ENCODE results near the gene RIPPLY1. TPM values are rescaled to one million over a fixed set of nuclear protein-coding genes. Genes with fewer than 3 reads are reported as not detected.

Gene RIPPLY1, protein sequence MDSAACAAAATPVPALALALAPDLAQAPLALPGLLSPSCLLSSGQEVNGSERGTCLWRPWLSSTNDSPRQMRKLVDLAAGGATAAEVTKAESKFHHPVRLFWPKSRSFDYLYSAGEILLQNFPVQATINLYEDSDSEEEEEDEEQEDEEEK
- total RNA-seq: 1 to 10 TPM in 4 of 6 experiments, under 1 TPM in 2; 0.74 to 1.7 (median 1.1) TPM
- long read RNA-seq: 0 reads

DNA sequence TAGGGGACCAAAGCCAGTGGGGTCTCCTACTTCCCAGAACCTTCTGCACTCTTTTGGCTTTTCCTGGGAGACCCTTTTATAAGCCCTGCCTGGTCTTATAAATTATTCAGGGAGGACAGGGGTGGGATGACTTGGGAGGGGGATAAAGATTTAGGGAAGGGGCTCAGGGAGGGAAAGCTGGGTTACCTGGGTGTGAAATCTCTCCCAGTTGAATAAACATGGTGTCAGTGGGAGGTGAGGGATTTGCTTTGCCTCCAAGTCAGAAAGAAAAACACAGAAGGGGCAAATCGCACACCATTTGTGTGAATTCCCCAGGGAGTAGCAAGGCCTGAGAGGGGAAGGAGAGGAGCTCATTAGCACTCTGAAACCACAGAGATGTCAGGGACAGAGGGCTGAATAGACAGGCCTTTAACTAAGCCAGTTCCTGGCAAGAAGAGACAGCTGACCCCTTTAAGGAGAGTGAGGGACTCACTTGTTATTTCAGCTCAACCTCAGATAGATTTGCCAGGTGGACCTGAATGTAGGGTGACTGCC is at the start of gene RIPPLY1:
Gene RIPPLY1 (minus strand): TSS at position 51 of the 534 bp plus-strand sequence. CDS start 54 bp downstream, outside the sequence.
- no peak for DNase-seq
- intact Hi-C loops (cut with DNase I): no loop called here
- WGBS (ENCODE audit: insufficient coverage, low coverage, low lambda C conversion rate, missing lambda C conversion rate): no CpG with 5 or more reads among the region's 1 CpG

DNA sequence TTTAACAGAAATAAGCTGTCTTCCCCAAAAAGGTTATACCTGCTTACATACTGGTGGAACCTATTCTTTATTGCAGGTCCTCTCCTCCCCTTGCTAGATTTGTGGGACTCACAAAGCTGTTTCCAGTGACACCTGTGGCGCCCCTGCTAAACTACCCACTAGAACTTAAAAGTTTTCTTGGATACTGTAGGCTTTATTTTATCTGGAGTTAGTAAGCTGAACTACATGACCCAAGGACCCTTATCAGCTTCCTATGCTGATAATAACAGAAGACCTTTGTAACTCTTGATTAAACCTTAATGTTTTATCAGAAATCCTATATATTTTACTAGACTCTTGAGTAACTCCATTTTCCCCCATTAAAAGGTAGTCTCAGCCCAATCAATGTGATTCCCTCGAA is 49.4 kb upstream of the RIPPLY1 start:
- TF ChIP-seq, protein P1, sequence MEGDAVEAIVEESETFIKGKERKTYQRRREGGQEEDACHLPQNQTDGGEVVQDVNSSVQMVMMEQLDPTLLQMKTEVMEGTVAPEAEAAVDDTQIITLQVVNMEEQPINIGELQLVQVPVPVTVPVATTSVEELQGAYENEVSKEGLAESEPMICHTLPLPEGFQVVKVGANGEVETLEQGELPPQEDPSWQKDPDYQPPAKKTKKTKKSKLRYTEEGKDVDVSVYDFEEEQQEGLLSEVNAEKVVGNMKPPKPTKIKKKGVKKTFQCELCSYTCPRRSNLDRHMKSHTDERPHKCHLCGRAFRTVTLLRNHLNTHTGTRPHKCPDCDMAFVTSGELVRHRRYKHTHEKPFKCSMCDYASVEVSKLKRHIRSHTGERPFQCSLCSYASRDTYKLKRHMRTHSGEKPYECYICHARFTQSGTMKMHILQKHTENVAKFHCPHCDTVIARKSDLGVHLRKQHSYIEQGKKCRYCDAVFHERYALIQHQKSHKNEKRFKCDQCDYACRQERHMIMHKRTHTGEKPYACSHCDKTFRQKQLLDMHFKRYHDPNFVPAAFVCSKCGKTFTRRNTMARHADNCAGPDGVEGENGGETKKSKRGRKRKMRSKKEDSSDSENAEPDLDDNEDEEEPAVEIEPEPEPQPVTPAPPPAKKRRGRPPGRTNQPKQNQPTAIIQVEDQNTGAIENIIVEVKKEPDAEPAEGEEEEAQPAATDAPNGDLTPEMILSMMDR (IDR thresholded peaks at IDR 0.05): no peak
- TF ChIP-seq POLR2A (IDR thresholded peaks at IDR 0.05): no peak
- Histone ChIP-seq H3K27ac (peak overlapping the region in 1 of 3 donors; percentile 19), H3K36me3 (no peaks in the 10 kb centered on the region), H3K4me3 (no peak overlapping the region), H3K27me3 (no peaks in the 10 kb centered on the region), H3K4me1 (peaks cover 0 to 3% (median 0%) of the 10 kb centered on the region in 4 donors), H3K9me3 (no peaks in the 10 kb centered on the region)
- ATAC-seq (no peak), DNase-seq (no peak)
- intact Hi-C loops (cut with DNase I): no loop called here
- 34% methylated on average over 2 of the region's 2 CpGs for WGBS (ENCODE audit: insufficient coverage, low coverage, low lambda C conversion rate, missing lambda C conversion rate)

More for the DNA sequence above, at the start of gene RIPPLY1:
- peaks cover 0 to 40% (median 7%) of the 10 kb centered on the region in 4 donors for H3K4me1 ChIP-seq
- H3K27me3 ChIP-seq: no peaks in the 10 kb centered on the region
- no peaks in the 10 kb centered on the region for H3K9me3 ChIP-seq
- no peak for ATAC-seq
- TF ChIP-seq, protein P1 (IDR thresholded peaks at IDR 0.05): no peak
- no peak for TF ChIP-seq POLR2A (IDR thresholded peaks at IDR 0.05)
- no peaks in the 10 kb centered on the region for H3K36me3 ChIP-seq
- peak within 1 kb of the TSS in 1 of 3 donors; percentile 27 for H3K4me3 ChIP-seq
- H3K27ac ChIP-seq: peak within 1 kb of the TSS; percentile 68 to 87 (median 82)

DNA sequence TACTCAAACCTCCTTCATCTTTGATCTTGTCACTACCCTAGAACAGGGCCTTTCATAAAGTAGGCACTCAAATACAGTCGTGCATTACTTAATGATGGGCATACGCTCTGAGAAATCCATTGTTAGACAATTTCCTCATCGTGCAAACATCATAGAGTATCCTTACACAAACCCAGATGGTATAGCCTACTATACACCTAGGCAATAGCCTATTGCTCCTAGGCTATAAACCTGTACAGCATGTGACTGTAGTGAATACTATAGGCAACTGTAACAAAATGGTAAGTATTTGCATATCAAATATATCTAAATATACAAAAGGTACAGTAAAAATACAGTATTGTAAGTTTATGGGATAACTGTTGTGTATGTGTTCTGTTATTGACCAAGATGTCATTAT is 48.9 kb upstream of the RIPPLY1 start:
- ATAC-seq (no peak), DNase-seq (no peak)
- no peak for TF ChIP-seq POLR2A (IDR thresholded peaks at IDR 0.05)
- TF ChIP-seq, protein P1 (IDR thresholded peaks at IDR 0.05): no peak
- Histone ChIP-seq H3K4me3 (no peak overlapping the region), H3K27ac (no peak overlapping the region), H3K9me3 (no peaks in the 10 kb centered on the region), H3K36me3 (no peaks in the 10 kb centered on the region), H3K4me1 (peaks cover 0 to 3% (median 0%) of the 10 kb centered on the region in 4 donors), H3K27me3 (no peaks in the 10 kb centered on the region)
- WGBS (ENCODE audit: insufficient coverage, low coverage, low lambda C conversion rate, missing lambda C conversion rate): 68% methylated on average over 3 of the region's 3 CpGs
- intact Hi-C loops (cut with DNase I): no loop called here

DNA sequence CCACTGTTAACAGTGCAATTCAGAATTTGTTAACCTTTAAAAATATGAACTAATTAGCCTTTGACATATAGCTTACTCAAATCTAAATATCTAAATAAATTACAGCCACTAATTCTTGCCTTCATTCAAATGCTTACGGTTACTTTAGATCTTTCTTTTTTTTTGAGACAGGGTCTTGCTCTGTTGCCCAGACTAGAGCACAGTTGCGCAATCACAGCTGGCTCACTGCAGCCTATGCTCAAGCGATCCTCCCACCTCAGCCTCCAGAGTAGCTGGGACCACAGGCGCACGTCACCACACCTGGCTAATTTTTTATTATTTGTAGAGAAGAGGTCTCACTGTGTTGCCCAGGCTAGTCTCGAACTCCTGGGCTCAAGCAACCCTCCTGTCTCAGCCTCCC is 48.1 kb upstream of the RIPPLY1 start:
- 90% methylated on average over 6 of the region's 6 CpGs for WGBS (ENCODE audit: insufficient coverage, low coverage, low lambda C conversion rate, missing lambda C conversion rate)
- Histone ChIP-seq H3K27me3 (no peaks in the 10 kb centered on the region), H3K36me3 (no peaks in the 10 kb centered on the region), H3K4me3 (no peak overlapping the region), H3K9me3 (no peaks in the 10 kb centered on the region), H3K4me1 (peaks cover 0 to 3% (median 0%) of the 10 kb centered on the region in 4 donors), H3K27ac (no peak overlapping the region)
- no peak for ATAC-seq
- DNase-seq: no peak
- TF ChIP-seq, protein P1 (IDR thresholded peaks at IDR 0.05): no peak
- no peak for TF ChIP-seq POLR2A (IDR thresholded peaks at IDR 0.05)
- intact Hi-C loops (cut with DNase I): no loop called here
